Measurements from ENCODE around the gene DDX20. TPM values are rescaled to one million over a fixed set of nuclear protein-coding genes. Genes with fewer than 3 reads are reported as not detected.
A peak's percentile ranks its signal among the peaks of the same experiment; 100 is the strongest.

DDX20 gene
- total and polyA plus RNA-seq, 2 of the 8 experiments (the other 6 are each of a cell fraction or from before 2014, with no cell fraction given), result 7.5 to 24.7 TPM

GRCh38 chr1:111742938-111743549 is 12.7 kb upstream of the DDX20 start:
- FAIRE-seq, result no peak

More at GRCh38 chr1:111742938-111743549, 12.7 kb upstream of the DDX20 start:
- Histone ChIP-seq H3K9me3 (ENCODE audit: insufficient read depth in 2 of 2, low read depth in 1 of 2, low read length in 1 of 2) (no peaks in the 10 kb centered on the region), H2BK5ac (ENCODE audit: low read depth, low read length) (no peak overlapping the region), H2BK15ac (ENCODE audit: low read length) (no peak overlapping the region), H4K20me1 (replicated peaks in 1 of 2; ENCODE audit: control insufficient read depth in 1 of 2, insufficient read depth in 2 of 2, low read length in 2 of 2) (no peaks in the 10 kb centered on the region), H3K18ac (ENCODE audit: extremely low read depth, low read length) (no peak overlapping the region), H3K23me2 (ENCODE audit: low read depth, low read length) (peaks cover 10% of the 10 kb centered on the region; the same call in 1 of the 2 replicates), H3K27ac (ENCODE audit: low read depth, low read length) (no peak overlapping the region), H4K5ac (ENCODE audit: insufficient read length, low read depth, low read length) (no peak overlapping the region), H3K79me2 (ENCODE audit: control insufficient read depth in 1 of 2, insufficient read depth in 2 of 2, low read length in 2 of 2) (no peaks in the 10 kb centered on the region), H3K14ac (ENCODE audit: insufficient read length) (no peak overlapping the region), H3K56ac (replicated peaks; ENCODE audit: insufficient read length, low read depth, low read length) (no peak overlapping the region), H3K4ac (replicated peaks; ENCODE audit: insufficient read length, low read depth, low read length) (no peak overlapping the region), H2AFZ (ENCODE audit: low read length) (no peak overlapping the region), H2BK12ac (ENCODE audit: low read depth, low read length) (peak overlapping the region; percentile 75; the same call in 1 of the 2 replicates), H4K8ac (ENCODE audit: extremely low read depth, insufficient read depth, low read length) (no peak overlapping the region), H2BK20ac (ENCODE audit: low read length) (no peak overlapping the region), H3K23ac (ENCODE audit: insufficient read length) (no peak overlapping the region), H3K9ac (replicated peaks in 1 of 4; ENCODE audit: extremely low read depth in 1 of 4, low read depth in 3 of 4, low read length in 3 of 4) (no peak overlapping the region), H3K79me1 (ENCODE audit: low read depth, low read length) (no peaks in the 10 kb centered on the region), H3K27me3 (replicated peaks in 1 of 4; ENCODE audit: control insufficient read depth in 3 of 4, extremely low read depth in 1 of 4, insufficient read depth in 3 of 4, low read length in 3 of 4) (peaks cover 0 to 6% (median 4%) of the 10 kb centered on the region in 4 experiments; a peak in 3 of 7 replicates), H4K91ac (replicated peaks; ENCODE audit: insufficient read length, low read length) (no peak overlapping the region), H3K4me2 (ENCODE audit: insufficient read depth in 1 of 2, low read depth in 2 of 2, low read length in 2 of 2) (no peak overlapping the region), H3K36me3 (ENCODE audit: control insufficient read depth in 2 of 4, insufficient read depth in 4 of 4, low read length in 3 of 4) (no peaks in the 10 kb centered on the region), H2AK5ac (ENCODE audit: low read depth, low read length) (peak overlapping the region; percentile 88; the same call in 1 of the 2 replicates), H3K4me3 (ENCODE audit: extremely low read depth in 1 of 4, insufficient read depth in 2 of 4, low read depth in 3 of 4, low read length in 4 of 4) (no peak overlapping the region), H2BK120ac (replicated peaks; ENCODE audit: low read depth, low read length) (no peak overlapping the region), H3K4me1 (replicated peaks in 1 of 4; ENCODE audit: control insufficient read depth in 3 of 4, insufficient read depth in 4 of 4, low read length in 3 of 4) (peaks cover 0 to 3% (median 1%) of the 10 kb centered on the region in 4 experiments; a peak in 6 of 7 replicates)
- CTCF ChIA-PET (ENCODE audit: partially characterized antibody), result interaction anchor here (0.8 to 42.0 kb wide), 8 partner anchors 1 to 245 kb away, joined by 3 to 1070 read pairs (median 4); partner anchors contain the start of genes DDX20 and INKA2
- POLR2A ChIA-PET (ENCODE audit: partially characterized antibody), result interaction anchor here (1.0 to 19.0 kb wide), 2 partner anchors 12 to 22 kb away, joined by 3 to 343 read pairs; no protein-coding TSS in a partner anchor
- 86% methylated on average over 5 of the region's 5 CpGs; no CpG with 5 or more reads in 1 of the 2 experiments for WGBS, 2 experiments (ENCODE audit: extremely low coverage in 1 of 2, insufficient coverage in 1 of 2, insufficient read length in 1 of 2, insufficient replicate concordance in 2 of 2, low coverage in 1 of 2, low lambda C conversion rate in 2 of 2, missing lambda C conversion rate in 1 of 2)
- no peak for DNase-seq (ENCODE audit: low read depth in 1 of 2, low spot score in 2 of 2)
- TF ChIP-seq USF2 (IDR thresholded peaks at IDR 0.05; ENCODE audit: low read length) (no peak), CTCF (IDR thresholded peaks at IDR 0.05; ENCODE audit: control extremely low read depth in 1 of 3, insufficient read depth in 1 of 3, low read depth in 1 of 3, low read length in 3 of 3) (peak in 2 of 3 experiments; percentile 4 to 7; a peak in 2 of 4 replicates)
